ENCODE data around the gene PI16.

- TF ChIP-seq REST (IDR thresholded peaks at IDR 0.05; ENCODE audit: insufficient read depth in 1 of 2, low read depth in 2 of 2, low read length in 2 of 2) (no peak), SIN3A (IDR thresholded peaks at IDR 0.05; ENCODE audit: borderline replicate concordance, insufficient read depth, low read length) (no peak), TAF1 (IDR thresholded peaks at IDR 0.05; ENCODE audit: borderline replicate concordance, insufficient read depth, low read length) (no peak), FOXP2 (optimal IDR thresholded peaks at IDR 0.05; ENCODE audit: borderline replicate concordance, extremely low read depth, extremely low read length, insufficient read depth) (no peak)
These were observed 42.5 kb upstream of the PI16 start for GRCh38 chr6:36912030-36912454.
